ENCODE data around the gene EVL.

The EVL gene

DNA sequence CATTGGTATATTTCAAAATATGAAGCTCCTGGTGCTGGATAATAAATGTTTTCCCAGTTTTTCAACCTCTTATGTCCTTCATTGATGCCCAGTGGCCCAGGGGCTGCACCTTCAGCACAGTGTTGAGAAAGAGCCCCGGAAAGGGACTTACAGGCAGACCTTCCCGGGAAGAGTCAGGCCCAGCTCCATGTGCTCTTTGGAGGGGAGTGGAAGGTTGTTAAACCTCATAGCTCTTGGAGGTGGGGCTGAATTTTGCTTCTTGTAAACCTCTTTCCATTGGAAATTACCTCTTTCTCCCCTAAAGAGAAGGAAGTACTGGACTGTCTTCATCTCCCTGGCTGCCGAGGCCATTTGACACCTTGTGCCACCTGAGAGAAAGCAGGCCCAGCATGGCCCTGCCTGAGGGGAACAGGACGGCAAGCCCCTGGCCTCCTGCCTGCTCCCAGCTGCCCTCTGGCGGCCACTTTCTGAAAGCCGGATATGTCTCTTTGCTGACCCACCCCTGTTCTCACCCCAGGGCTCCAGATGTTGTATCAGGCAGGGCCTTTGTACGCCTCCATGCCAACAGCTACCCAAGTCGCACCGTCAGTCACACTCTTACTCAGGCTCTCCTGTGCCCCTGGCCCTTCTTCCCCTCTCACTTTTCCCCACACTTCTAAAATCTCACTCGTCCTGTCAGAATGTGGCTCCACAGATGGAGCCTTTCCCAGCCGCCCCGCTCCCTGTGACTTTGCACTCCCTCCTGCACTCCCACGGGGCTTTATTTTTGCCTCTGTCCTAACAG is 43.0 kb downstream of the EVL start:
- peak; percentile 95 for ATAC-seq (ENCODE audit: low read depth)
- no peak overlapping the region for H3K4me3 Mint-ChIP-seq

DNA sequence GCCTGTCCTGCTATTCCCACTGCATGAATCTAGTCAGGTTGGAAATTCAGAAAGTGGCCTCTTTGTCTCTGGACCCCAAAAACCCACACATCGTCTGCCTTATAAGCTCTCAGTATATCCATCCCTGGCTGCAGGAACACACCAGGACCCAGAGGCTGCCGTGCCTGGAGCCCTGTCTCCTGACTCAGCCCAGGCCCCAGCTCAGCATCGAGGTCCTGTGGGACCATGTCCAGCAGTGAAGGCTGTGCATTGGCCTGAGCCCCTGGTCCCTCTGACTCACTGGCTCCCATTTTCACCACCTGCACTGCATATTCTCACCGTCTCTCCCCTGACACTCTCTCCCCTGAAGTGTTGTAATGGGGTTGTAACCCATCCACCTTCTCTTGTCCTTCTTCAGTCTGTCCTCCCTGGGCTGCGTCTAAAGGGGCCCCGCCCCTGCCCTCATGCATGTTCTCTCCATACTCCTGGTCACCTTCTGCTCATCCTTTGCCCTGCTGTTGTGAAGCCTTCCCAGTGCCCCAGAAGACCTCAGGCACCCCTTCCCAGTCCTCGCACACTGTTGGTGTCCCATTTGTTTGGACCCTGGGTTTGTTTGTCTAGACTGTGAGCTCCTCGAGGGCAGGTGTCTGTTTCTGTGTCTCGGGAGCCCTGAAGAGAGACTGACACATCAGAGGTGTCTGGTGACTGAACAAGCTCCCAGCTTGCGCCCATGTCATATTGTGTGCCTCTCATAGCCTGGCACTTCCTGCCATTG is 43.8 kb downstream of the EVL start:
- peaks cover 26% of the 10 kb centered on the region for H3K36me3 Mint-ChIP-seq
- peaks cover 44% of the 10 kb centered on the region for H3K4me1 Mint-ChIP-seq
- no peaks in the 10 kb centered on the region for H3K27me3 Mint-ChIP-seq

More for the DNA sequence above, 43.0 kb downstream of the EVL start:
- H3K27ac Mint-ChIP-seq, result peak overlapping the region; percentile 74
- DNase-seq (ENCODE audit: low spot score in 2 of 2), result peak; percentile 79 to 84
- no peaks in the 10 kb centered on the region for H3K9me3 Mint-ChIP-seq
- no peaks in the 10 kb centered on the region for H3K27me3 Mint-ChIP-seq
- peaks cover 26% of the 10 kb centered on the region for H3K36me3 Mint-ChIP-seq
- peaks cover 49% of the 10 kb centered on the region for H3K4me1 Mint-ChIP-seq

DNA sequence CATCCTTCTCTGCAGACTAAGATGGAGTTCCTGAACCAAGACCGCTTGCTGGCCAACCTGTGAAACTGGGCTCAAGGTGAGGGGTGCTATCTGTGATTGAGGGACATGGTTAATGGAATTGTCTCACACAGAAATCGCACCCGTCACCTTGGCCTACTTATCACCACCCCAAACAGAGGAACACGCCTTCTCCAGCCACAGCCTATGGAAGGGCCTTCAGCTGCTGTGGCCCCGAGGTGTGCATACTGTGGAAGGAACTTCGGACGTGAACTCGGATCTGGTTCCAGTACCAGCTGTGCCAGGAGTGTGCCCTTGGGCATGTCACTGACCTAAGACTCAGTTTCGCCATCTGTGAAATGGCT is 44.4 kb downstream of the EVL start:
- H3K27ac Mint-ChIP-seq, result peak overlapping the region; percentile 74
- H3K27me3 Mint-ChIP-seq, result no peaks in the 10 kb centered on the region
- H3K4me1 Mint-ChIP-seq, result peaks cover 40% of the 10 kb centered on the region
- H3K36me3 Mint-ChIP-seq, result peaks cover 26% of the 10 kb centered on the region
- ATAC-seq (ENCODE audit: low read depth) (no peak), DNase-seq (ENCODE audit: low spot score in 2 of 2) (no peak)
- no peak overlapping the region for H3K4me3 Mint-ChIP-seq
- no peaks in the 10 kb centered on the region for H3K9me3 Mint-ChIP-seq

More for the DNA sequence above, 43.8 kb downstream of the EVL start:
- H3K27ac Mint-ChIP-seq, result peak overlapping the region; percentile 74
- no peak overlapping the region for H3K4me3 Mint-ChIP-seq
- DNase-seq (ENCODE audit: low spot score in 2 of 2), result no peak
- no peak for ATAC-seq (ENCODE audit: low read depth)
- no peaks in the 10 kb centered on the region for H3K9me3 Mint-ChIP-seq

DNA sequence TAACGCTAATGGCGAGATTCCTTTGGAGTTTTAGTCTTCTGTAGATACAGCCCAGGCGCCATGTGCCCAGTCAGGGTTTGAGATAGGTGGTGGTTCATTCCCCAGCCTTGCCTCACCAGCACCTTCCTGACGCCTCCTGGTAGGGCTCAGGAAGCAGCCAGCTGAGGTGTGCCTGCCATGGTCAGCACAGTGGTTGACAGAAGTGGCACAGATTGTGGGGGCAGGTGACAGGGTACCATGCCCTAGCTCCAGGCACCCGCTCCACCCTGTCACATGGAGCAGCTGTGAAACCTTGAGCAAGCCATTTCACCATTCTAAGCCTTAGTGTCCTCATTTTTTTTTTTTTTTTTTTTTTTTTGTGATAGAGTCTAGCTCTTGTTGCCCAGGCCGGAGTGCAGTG is 45.6 kb downstream of the EVL start:
- Mint-ChIP-seq H3K36me3 (peaks cover 26% of the 10 kb centered on the region), H3K27ac (no peak overlapping the region)
- no peak for ATAC-seq (ENCODE audit: low read depth)

DNA sequence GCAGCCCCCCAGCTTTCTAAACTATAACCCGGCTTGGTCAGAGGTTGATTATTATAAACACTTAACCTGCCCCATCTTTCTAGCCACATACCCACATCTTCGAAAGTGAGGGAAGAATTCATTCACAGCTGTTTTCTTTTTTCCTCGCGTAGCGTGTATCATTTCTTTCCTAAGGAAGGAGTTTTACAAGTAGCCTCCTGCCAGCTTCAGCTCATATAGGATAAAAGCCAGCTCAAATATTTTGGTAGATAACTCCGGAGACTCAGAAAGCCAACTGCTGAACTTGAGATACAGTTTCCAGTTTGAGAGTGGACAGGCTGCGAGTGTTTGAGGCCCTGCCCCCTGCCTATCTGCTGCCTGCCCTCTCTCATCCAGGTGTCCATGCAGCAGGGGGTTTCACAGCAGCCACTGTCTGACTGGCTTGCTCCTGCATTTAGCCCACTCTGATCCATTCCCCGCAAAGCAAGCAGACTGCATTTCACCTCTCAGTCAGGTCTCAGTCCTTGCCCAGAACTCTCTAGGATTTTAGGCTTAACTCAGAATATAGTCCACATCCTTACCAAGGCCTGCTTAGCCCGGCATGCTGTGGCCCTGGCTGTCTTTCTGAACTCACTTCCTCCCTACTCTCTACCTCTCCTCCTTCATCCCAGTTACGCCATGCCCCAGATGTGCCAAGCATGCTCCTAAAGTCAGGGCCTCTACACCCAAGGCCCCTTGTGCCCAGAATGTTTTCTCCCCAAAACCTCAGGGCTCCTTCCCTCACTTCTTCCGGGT is 46.9 kb downstream of the EVL start:
- Mint-ChIP-seq H3K27me3 (no peaks in the 10 kb centered on the region), H3K27ac (peak overlapping the region; percentile 22), H3K36me3 (peaks cover 25% of the 10 kb centered on the region), H3K4me1 (peaks cover 39% of the 10 kb centered on the region), H3K4me3 (no peak overlapping the region), H3K9me3 (no peaks in the 10 kb centered on the region)
- DNase-seq (ENCODE audit: low spot score in 2 of 2), result no peak
- ATAC-seq (ENCODE audit: low read depth), result no peak

More for the DNA sequence above, 45.6 kb downstream of the EVL start:
- peaks cover 40% of the 10 kb centered on the region for H3K4me1 Mint-ChIP-seq
- H3K27me3 Mint-ChIP-seq, result no peaks in the 10 kb centered on the region
- H3K4me3 Mint-ChIP-seq, result no peak overlapping the region
- H3K9me3 Mint-ChIP-seq, result no peaks in the 10 kb centered on the region
- no peak for DNase-seq (ENCODE audit: low spot score in 2 of 2)

DNA sequence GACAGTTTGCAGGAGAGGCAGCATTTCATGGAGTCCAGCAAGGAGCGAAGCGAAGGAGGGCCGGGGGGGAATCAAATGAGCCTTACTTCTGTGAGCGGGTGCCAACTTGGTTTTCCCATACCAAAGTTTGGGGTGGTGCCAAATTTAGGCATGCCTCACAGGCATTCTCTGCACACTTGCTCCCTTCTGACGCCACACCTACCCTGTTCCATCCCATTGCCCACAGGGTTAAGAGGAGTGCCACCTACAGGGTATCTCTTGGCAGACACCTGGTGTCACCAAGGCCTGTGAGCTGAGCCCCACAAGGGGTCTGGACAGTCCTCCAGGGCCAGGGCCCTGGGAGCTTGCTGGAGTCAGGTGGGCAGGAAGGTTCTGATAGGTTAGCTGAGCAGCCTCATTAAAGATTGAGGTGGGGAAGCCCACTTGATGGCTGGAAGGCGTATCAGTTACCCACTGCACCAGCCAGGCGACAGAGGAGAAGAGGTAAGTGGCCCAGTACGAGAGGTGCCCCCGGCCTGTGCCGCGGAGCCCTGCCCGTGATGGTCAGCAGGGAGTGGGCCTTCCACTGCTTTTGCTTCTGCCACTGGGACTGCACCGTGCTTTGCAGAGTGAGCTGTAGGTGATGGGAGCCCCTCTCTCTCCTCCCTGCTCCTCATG is 49.0 kb downstream of the EVL start:
- H3K27ac Mint-ChIP-seq, result no peak overlapping the region
- ATAC-seq (ENCODE audit: low read depth) (no peak), DNase-seq (ENCODE audit: low spot score in 2 of 2) (no peak)
- H3K4me1 Mint-ChIP-seq, result peaks cover 34% of the 10 kb centered on the region
- H3K27me3 Mint-ChIP-seq, result no peaks in the 10 kb centered on the region
- no peaks in the 10 kb centered on the region for H3K9me3 Mint-ChIP-seq
- no peak overlapping the region for H3K4me3 Mint-ChIP-seq
- H3K36me3 Mint-ChIP-seq, result peaks cover 22% of the 10 kb centered on the region

DNA sequence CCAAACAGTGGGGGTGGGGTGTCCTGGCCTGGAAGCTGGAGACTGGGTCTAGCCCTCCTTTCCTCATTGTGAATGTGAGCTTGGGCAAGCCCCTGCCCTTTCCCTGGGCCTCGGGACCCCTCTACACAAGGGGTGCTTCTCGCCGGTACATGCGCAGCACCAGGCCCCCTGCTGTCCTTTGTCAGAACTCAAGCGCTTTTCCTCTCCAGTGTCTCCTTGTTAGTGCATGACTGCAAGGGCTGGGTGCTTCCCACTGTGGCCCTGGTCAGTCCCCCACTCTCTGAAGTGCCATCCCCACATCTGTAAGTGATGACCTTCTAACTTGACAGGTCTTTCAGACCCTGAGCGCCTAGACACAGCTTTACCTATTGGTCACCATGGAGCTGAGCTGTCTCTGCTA is 50.0 kb downstream of the EVL start:
- DNase-seq (ENCODE audit: low spot score in 2 of 2) (no peak), ATAC-seq (ENCODE audit: low read depth) (no peak)
- Mint-ChIP-seq H3K9me3 (no peaks in the 10 kb centered on the region), H3K27me3 (no peaks in the 10 kb centered on the region), H3K27ac (no peak overlapping the region), H3K4me3 (no peak overlapping the region), H3K4me1 (peaks cover 33% of the 10 kb centered on the region), H3K36me3 (peaks cover 20% of the 10 kb centered on the region)

DNA sequence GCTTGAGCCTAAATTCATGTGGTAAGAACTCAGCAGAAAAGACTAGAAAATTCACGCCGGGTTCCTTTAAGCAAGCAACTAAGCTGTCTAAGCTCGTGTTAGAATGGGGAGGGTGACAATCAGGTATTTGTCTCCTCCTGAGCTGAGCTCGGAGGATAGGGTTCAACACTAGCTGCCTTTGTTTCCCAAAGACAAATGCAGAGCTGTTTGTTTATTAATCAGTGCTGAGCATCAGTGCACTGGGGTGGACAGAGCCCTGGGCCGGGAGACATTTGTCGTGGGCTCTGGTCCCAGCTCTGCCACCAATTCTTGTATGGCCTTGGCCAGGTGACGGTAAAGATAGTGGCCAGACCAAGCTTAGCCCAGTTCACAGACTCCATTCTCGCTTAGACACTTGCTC is 50.5 kb downstream of the EVL start:
- no peak for DNase-seq (ENCODE audit: low spot score in 2 of 2)
- no peak for ATAC-seq (ENCODE audit: low read depth)
- no peaks in the 10 kb centered on the region for H3K9me3 Mint-ChIP-seq
- H3K4me3 Mint-ChIP-seq, result no peak overlapping the region
- no peaks in the 10 kb centered on the region for H3K27me3 Mint-ChIP-seq
- no peak overlapping the region for H3K27ac Mint-ChIP-seq
- H3K36me3 Mint-ChIP-seq, result peaks cover 22% of the 10 kb centered on the region
- peaks cover 35% of the 10 kb centered on the region for H3K4me1 Mint-ChIP-seq

DNA sequence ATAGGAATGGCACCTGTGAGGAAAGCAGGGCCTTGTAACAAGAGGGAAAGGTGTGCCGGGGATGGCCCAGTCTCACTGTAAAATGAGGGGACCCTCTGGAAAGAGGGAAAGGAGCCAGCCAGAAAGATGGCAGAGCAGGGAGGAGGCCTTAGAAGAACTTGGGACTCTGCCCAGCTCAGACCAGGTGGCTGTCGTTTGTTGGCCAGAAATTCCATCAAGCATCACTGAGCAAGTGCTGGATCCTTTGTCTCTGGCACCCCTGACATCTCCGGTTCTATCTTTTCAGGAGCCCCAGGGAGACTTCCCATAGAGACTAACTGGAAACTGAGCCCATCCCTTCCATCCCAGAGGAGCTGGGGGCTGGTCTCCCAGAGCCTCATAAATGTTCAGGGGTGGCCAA is 50.9 kb downstream of the EVL start:
- Mint-ChIP-seq H3K4me3 (no peak overlapping the region), H3K4me1 (peaks cover 35% of the 10 kb centered on the region), H3K36me3 (peaks cover 22% of the 10 kb centered on the region), H3K27me3 (no peaks in the 10 kb centered on the region), H3K27ac (no peak overlapping the region), H3K9me3 (no peaks in the 10 kb centered on the region)
- no peak for ATAC-seq (ENCODE audit: low read depth)
- no peak for DNase-seq (ENCODE audit: low spot score in 2 of 2)

DNA sequence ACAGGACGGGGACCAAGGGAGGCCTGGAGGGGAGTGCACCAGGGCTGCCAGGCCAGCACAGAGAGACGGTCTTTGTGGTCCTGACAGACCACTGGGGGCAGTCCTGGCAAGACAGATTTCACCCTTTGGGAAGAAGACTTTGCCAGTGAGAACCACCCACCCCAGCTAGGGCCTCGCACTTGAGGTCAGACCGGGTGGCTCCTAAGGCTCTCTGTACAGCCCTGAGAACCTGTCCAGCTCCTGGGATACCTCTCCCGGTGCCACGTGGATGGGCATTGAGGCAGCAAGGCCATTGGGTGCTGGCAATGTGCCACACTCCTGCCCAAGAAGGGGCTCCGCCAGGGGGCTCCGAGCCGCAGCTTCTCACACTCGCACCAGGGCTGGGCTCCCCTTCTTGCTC is 51.8 kb downstream of the EVL start:
- DNase-seq (ENCODE audit: low spot score in 2 of 2) (no peak), ATAC-seq (ENCODE audit: low read depth) (no peak)
- peaks cover 35% of the 10 kb centered on the region for H3K4me1 Mint-ChIP-seq
- H3K9me3 Mint-ChIP-seq, result no peaks in the 10 kb centered on the region
- H3K4me3 Mint-ChIP-seq, result no peak overlapping the region
- peaks cover 22% of the 10 kb centered on the region for H3K36me3 Mint-ChIP-seq
- H3K27ac Mint-ChIP-seq, result peak overlapping the region; percentile 86
- H3K27me3 Mint-ChIP-seq, result no peaks in the 10 kb centered on the region

DNA sequence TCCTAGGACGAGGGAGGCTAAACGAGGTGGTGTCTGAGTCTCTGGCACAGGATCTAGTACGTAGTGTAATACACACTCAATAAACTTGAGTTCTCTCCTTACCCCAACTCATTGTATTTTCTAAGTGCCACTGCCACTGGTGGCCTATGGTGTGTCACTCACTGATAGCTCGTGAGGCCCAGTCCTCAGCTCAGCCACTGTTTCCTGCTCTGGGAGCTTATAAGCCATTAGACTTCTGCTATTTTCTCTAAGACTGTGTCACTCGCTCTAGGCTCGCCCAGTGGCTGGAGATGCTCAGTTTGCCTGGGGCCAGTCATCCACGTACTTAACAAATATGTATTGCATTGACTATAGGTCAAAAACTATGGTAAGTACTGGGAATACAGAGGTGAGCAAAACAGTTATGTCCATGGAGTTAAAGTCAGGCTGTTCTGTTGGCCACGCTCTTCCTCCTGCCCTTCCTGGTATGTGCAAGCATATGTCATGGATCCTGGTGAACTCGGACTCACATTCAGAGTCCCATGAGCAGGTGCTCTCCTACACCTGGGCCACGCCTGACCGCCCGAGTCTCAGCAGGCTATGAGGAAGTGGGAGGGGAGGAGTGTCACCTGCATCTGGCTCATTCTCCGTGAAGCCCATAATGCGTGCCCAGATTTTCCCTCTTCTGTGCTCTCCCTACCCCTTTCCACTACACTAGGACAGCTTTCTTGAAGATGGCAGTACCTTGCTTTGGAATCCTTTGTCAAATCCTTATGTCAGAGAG is 52.6 kb downstream of the EVL start:
- Mint-ChIP-seq H3K36me3 (peaks cover 14% of the 10 kb centered on the region), H3K27me3 (no peaks in the 10 kb centered on the region)

DNA sequence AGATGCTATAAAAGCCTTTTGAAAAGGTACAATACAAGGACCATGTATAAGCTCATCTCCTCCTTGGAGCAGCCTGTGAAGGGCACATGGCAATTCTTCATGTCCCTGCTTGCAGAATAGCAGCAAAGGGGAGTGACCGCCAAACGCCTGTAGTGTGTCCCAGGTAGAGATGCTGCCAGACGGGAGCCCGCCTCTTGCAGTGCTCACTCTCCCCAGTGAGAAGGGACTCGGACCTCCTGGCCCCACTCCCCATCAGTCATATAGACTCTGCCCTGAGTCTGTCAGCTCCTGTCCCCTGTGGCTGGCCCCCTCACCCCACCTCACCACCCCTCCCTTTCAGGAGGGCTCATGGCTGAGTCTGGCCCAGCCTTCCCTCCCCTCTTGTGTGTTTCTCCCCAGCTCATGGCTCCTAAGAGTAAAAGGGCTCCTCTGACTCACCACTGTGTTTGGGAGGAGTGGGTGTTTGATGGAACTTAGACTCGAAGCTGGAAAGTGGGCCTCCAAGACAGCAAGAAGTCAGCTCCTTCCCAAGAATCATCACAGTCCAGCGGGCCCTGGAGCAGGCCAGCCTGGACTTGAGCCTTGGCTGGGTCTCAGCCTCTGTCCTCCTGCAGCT is 53.3 kb downstream of the EVL start:
- H3K27me3 Mint-ChIP-seq, result no peaks in the 10 kb centered on the region
- H3K27ac Mint-ChIP-seq, result peak overlapping the region; percentile 86
- H3K9me3 Mint-ChIP-seq, result no peaks in the 10 kb centered on the region
- ATAC-seq (ENCODE audit: low read depth), result no peak
- peaks cover 11% of the 10 kb centered on the region for H3K36me3 Mint-ChIP-seq
- H3K4me1 Mint-ChIP-seq, result peaks cover 21% of the 10 kb centered on the region
- H3K4me3 Mint-ChIP-seq, result no peak overlapping the region
- DNase-seq (ENCODE audit: low spot score in 2 of 2), result no peak

More for the DNA sequence above, 52.6 kb downstream of the EVL start:
- H3K27ac Mint-ChIP-seq, result peak overlapping the region; percentile 86
- no peak overlapping the region for H3K4me3 Mint-ChIP-seq
- no peaks in the 10 kb centered on the region for H3K9me3 Mint-ChIP-seq
- peaks cover 28% of the 10 kb centered on the region for H3K4me1 Mint-ChIP-seq
- DNase-seq (ENCODE audit: low spot score in 2 of 2), result no peak
- peak; percentile 77 for ATAC-seq (ENCODE audit: low read depth)

DNA sequence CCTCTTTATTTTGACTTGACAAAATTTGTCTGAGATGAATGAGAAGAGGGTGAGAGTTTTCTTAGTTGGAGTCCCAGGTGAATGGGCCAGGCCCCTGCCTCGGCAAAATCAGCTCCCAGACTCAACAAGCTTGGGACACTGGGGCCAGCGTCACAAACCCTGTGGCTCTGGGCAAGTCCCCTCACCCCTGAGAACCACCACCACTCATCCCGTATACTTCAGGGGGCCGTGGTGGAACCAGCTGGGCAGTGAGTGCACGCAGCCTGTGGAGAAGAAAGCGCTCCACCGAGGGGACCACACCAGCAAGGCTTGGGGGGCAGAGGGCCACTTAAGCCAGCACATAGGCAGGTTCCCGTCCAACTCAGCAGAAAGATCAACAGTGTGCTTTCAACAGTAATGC is 54.0 kb downstream of the EVL start:
- Mint-ChIP-seq H3K36me3 (peaks cover 9% of the 10 kb centered on the region), H3K27ac (peak overlapping the region; percentile 86), H3K27me3 (no peaks in the 10 kb centered on the region), H3K4me3 (no peak overlapping the region), H3K4me1 (peaks cover 21% of the 10 kb centered on the region), H3K9me3 (no peaks in the 10 kb centered on the region)
- DNase-seq (ENCODE audit: low spot score in 2 of 2) (no peak), ATAC-seq (ENCODE audit: low read depth) (no peak)

Measured in memory B cell (primary cell).